GM21528 (cell line): ENCODE measurements around the gene ASS1.

Experiments used
- ATAC-seq: cut with Tn5 transposase; IDR thresholded peaks from one replicate; pipeline ENCODE4 v1.9.1; 2021; ENCODE audit warnings: mild to moderate bottlenecking, moderate library complexity; ENCODE audit not compliant: unreplicated experiment, low FRiP score

Gene ASS1

GRCh38 chr9:130417602-130418001 is 27.2 kb upstream of the ASS1 start:
- no peak for ATAC-seq

DNA sequence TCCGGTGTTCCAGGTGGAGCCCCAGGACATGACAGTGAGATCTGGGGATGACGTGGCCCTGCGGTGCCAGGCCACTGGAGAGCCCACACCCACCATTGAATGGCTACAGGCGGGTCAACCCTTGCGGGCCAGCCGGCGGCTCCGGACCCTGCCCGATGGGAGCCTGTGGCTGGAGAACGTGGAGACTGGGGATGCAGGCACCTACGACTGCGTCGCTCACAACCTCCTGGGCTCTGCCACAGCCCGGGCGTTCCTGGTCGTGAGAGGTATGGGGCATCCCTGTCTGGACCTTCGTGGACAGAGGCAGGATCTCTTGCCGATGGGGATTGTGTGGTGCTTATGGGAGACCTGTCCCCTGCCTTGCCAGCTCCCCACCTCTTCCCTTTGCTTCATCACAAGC is 26.0 kb upstream of the ASS1 start:
- ATAC-seq, result no peak

GRCh38 chr9:130419521-130420035 is 25.2 kb upstream of the ASS1 start:
- no peak for ATAC-seq

GRCh38 chr9:130421154-130421801 is 23.5 kb upstream of the ASS1 start:
- no peak for ATAC-seq

- no peak for ATAC-seq
Measured at GRCh38 chr9:130421802-130422276, 22.9 kb upstream of the ASS1 start.

- no peak for ATAC-seq
Measured at GRCh38 chr9:130422546-130422945, 22.2 kb upstream of the ASS1 start.

GRCh38 chr9:130423272-130423671 is 21.5 kb upstream of the ASS1 start:
- ATAC-seq, result no peak

DNA sequence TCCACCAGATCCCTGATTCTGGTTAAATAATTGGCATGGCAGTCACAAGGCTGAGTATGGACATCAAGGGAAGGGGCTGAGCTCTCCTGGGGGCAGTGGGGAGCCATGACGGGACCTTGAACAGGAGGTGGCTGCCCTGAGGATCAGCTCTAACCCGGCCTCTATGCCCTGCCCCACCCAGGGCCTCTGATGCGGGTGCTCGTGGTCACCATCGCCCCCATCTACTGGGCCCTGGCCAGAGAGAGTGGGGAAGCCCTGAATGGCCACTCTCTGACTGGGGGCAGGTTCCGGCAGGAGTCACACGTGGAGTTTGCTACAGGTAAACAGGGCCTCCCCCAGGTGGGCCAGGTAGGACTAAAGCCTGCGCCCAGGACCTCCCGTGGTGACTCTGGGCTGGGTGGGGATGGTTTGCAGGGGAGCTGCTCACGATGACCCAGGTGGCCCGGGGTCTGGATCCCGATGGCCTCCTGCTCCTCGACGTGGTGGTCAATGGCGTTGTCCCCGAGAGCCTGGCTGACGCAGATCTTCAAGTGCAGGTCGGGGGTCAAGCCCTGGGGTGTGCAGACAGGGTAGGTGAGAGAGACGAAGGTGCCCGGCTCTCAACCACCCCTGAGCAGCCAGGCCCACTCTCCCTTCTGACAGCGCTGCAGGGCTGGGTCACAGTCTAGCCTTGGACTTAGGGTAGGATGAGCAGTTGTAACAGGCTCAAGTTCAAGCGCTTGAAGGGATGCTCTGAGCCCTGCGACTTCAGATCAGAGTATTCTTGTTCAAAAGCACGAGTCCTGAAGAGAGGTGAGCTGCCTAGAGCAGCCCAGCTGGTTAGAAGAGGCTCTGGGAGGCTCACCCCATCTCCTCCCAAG is 19.9 kb upstream of the ASS1 start:
- no peak for ATAC-seq

DNA sequence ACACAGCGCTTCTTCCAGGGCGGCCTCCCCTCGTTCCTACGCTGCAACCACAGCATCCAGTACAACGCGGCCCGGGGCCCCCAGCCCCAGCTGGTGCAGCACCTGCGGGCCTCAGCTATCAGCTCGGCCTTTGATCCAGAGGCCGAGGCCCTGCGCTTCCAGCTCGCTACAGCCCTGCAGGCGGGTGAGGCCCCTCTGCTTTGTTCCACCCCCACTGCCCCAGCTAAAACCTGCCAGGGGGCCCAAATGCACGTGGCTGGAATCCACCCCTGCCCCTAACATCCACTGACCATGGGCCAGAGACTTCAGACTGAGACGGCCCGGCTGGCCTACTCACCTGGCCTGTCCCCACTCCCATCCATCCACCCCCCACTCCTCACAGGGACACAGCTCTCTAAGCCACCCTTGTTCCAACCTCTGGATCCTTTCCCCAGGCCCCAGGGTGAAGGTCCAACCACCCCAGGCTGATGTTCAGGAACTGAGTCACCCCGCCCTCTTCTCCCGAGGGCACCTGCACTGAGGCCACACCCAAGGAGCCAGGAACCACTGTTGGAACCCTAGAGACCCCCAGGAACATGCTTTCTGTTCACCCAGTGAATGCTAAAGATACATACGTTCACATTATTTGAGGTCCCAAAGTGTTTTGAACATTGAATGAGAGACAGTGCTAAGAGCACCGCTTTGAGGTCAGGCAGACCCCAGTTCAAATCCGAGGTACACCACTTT is 18.9 kb upstream of the ASS1 start:
- ATAC-seq, result no peak

- ATAC-seq, result no peak
Measured at GRCh38 chr9:130426467-130426773, 18.3 kb upstream of the ASS1 start.

DNA sequence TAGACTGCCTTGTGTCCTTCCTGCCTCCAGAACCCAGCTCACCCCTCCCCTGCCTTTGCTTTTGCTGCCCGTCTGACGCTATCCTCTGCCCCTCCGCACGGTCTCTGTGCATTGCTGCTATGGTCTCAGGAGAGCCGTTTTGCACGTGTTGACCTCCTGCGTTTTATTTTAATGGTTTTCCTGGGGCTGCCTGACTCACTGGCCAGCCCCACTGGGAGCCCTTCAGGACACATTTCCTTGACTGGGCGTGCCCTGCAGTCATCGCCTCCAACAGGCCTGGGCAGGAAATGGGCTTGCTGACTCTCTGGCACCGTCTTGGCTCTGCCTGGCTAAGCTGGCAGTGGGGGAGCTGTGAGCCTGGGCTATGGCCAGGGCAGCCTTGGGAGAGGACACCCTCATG is 17.9 kb upstream of the ASS1 start:
- no peak for ATAC-seq

- no peak for ATAC-seq
Measured at GRCh38 chr9:130427326-130427725, 17.4 kb upstream of the ASS1 start.

DNA sequence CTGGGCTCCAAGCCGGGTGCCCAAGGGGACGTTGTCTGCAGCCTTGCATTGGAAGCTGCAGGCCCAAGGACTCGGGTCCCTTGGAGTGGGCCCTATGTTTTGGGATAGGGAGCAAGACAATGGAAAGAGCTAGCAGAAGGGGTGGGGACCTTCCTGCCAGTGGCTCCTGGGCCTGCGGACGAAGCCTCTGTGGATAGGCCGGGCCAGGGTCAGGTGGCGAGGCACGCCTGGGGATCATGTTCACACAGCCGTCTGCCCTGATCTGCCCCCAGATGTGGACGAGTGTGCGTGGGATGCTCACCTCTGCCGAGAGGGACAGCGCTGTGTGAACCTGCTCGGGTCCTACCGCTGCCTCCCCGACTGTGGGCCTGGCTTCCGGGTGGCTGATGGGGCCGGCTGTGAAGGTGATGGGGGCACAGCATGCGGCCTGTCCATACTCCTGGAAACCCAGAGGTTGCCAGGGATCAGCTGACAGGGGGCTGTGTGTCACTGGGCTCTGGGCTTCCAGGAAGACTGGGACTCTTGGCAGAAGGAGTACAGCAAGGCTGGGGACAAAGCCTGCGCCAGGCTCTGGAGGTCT is 16.6 kb upstream of the ASS1 start:
- no peak for ATAC-seq

GRCh38 chr9:130429381-130429780 is 15.4 kb upstream of the ASS1 start:
- ATAC-seq, result no peak

DNA sequence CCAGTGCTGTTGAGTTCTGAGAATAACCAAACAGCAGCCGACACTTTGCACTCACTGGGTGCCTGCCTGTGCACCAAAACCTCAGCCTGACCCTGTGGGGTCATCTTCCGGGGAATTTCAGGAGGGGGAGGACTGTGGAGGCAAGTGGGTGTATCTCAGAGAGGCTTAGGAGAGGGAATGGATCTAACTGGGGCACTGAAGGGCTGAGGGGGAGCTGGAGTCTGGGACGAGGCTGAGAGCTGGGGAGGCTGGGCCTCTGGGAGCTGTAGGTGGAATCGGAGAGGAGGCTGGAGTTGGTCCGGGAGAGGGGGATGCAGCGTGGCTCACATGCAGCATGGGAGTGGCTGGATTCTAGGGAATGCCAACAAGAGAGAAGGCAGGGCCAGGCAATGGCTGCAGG is 14.9 kb upstream of the ASS1 start:
- ATAC-seq, result no peak

DNA sequence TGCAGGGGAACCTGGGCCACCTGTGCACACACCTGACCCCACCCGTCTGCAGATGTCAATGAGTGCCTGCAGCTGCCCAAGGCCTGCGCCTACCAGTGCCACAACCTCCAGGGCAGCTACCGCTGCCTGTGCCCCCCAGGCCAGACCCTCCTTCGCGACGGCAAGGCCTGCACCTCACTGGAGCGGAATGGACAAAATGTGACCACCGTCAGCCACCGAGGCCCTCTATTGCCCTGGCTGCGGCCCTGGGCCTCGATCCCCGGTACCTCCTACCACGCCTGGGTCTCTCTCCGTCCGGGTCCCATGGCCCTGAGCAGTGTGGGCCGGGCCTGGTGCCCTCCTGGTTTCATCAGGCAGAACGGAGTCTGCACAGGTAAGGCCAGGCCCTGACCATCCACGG is 14.5 kb upstream of the ASS1 start:
- ATAC-seq, result no peak

DNA sequence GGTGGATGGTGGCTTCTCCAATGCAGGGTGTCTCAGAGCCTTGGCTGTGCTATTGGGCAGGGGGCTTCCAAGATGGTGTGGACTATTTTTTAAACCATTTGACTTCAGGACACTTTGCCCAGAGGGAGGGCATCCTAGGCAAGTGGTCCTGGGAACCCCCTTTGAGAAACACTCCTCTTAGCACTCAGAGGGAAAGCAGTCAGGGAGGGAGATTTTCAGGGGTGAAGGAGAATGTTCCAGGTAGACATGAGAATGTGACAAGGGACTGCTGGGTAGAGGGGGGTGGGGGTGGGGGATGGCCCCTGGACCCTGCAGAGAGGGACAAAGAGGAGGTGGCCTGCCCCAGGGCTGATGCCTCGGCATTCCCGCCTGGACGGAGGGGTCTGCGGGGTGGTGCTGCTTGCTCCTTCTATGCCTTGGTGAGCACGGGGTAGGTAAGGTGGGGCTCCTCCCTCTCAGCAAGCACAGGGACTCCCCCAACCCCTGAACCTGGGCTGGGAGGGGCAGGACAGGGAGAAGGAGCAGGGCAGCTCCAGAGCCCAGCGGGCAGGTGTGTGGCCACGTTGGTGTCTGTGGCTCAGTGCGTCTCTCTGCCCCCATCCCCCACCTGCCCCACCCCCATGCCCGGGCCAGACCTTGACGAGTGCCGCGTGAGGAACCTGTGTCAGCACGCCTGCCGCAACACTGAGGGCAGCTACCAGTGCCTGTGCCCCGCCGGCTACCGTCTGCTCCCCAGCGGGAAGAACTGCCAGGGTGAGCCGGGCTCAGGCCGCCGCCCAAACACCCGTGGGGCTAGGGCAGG is 13.8 kb upstream of the ASS1 start:
- no peak for ATAC-seq

DNA sequence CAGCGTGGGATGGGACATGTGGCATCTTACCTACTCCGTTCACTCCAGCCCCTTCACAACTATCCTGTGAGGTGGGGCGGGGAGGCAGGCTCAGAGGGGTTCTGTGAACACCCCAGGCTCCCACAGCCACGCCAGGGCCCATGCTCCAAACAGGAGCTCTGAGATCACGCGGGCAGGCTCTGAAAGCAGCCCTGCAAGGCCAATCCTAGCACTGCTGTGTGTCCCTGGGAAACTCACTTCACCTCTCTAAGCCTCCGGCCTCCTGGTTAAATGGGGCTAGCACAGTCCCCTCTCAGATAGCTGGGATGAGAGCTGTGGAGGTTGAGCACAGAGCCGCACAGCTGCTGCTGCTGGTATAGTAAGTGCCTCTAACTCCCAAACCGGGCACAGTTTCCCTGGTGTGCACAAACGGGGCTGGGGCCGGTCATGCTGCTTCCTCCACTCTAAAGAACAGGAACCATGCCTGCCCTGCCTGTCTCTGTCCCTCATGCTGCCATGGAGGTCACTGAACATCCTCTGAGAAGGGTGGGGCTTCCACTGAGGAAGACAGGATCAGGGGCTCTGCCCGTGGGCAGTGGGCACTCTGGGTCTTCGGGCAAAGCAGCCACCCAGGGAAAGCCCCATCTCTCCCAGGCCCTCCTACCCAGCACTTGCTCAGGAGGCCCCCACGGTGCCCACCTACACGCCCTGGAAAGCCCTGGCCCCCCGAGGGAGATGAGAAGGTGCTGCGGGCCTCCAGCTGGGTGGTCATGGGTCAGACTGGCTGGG is 13.0 kb upstream of the ASS1 start:
- ATAC-seq, result no peak

DNA sequence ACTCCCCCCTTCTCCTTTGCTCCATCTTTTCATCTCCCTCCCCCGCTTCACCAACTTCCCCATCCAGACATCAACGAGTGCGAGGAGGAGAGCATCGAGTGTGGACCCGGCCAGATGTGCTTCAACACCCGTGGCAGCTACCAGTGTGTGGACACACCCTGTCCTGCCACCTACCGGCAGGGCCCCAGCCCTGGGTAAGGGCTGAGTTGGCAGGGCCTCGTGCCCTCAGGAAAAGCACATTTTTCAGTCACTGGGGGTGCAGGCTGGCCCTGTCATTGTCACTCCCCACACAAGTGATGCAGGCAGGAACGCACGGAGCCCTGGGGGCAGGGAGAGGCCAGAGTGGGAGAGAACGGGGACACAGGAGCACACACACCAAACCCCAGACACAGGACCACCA is 12.4 kb upstream of the ASS1 start:
- no peak for ATAC-seq
